SK-N-SH treated with all-trans-retinoic acid at 6 μM for 48 hours (cell line): ENCODE results near the gene SCAMP3.

Experiments
- ATAC-seq: fragments of 200-7000 bp; cut with Tn5 transposase; 3 replicates; pipeline ENCODE4 v1.9.1; 2020; ENCODE audit warnings: mild to moderate bottlenecking, moderate library complexity
- ARNTL ChIP-seq: fragments of 450-650 bp; formaldehyde crosslinking; IDR thresholded peaks from 2 replicates; pipeline ENCODE4 v1.5.0; 2020; ENCODE audit warnings: low read depth, mild to moderate bottlenecking, moderate library complexity, borderline replicate concordance
- BACH2 ChIP-seq: fragments of 250-450 bp; sonication (Bioruptor Pico); IDR thresholded peaks from 2 replicates; pipeline ENCODE4 v1.9.0; 2021; ENCODE audit warnings: mild to moderate bottlenecking, borderline replicate concordance
- CSDC2 ChIP-seq: fragments of 250-450 bp; sonication (Bioruptor Pico); IDR thresholded peaks from 2 replicates; pipeline ENCODE4 v1.5.0; 2020; ENCODE audit warnings: mild to moderate bottlenecking, moderate library complexity
- CSRNP3 ChIP-seq: fragments of 250-450 bp; sonication (Bioruptor Pico); IDR thresholded peaks from 2 replicates; pipeline ENCODE4 v1.5.1; 2021; ENCODE audit warnings: mild to moderate bottlenecking, moderate library complexity
- ESRRG ChIP-seq: fragments of 250-450 bp; sonication (Bioruptor Pico); IDR thresholded peaks from 2 replicates; pipeline ENCODE4 v1.6.1; 2021; ENCODE audit warnings: mild to moderate bottlenecking
- GLIS3 ChIP-seq: fragments of 250-450 bp; sonication (Bioruptor Pico); IDR thresholded peaks from 2 replicates; pipeline ENCODE4 v1.5.0; 2020; ENCODE audit warnings: mild to moderate bottlenecking, moderate library complexity
- OSR1 ChIP-seq: fragments of 250-450 bp; sonication (Bioruptor Pico); IDR thresholded peaks from 2 replicates; pipeline ENCODE4 v1.8.0; 2022; ENCODE audit warnings: moderate library complexity, mild to moderate bottlenecking, inconsistent platforms
- PATZ1 ChIP-seq: fragments of 250-450 bp; sonication (Bioruptor Pico); IDR thresholded peaks from 2 replicates; pipeline ENCODE4 v1.8.0; 2020; ENCODE audit warnings: mild to moderate bottlenecking, moderate library complexity, borderline replicate concordance
- POU6F1 ChIP-seq: fragments of 250-450 bp; sonication (Bioruptor Pico); IDR thresholded peaks from 2 replicates; pipeline ENCODE4 v1.8.0; 2021; ENCODE audit warnings: low read depth, mild to moderate bottlenecking, moderate library complexity, borderline replicate concordance
- PPARA ChIP-seq: fragments of 250-450 bp; sonication (Bioruptor Pico); IDR thresholded peaks from 2 replicates; pipeline ENCODE4 v1.5.0; 2020; ENCODE audit warnings: mild to moderate bottlenecking, borderline replicate concordance
- RARB ChIP-seq: fragments of 250-450 bp; sonication (Bioruptor Pico); IDR thresholded peaks from 2 replicates; pipeline ENCODE4 v1.8.0; 2021; ENCODE audit warnings: mild to moderate bottlenecking, moderate library complexity
- TCF4 ChIP-seq: fragments of 250-450 bp; sonication (Bioruptor Pico); IDR thresholded peaks from 2 replicates; pipeline ENCODE4 v1.8.0; 2021; ENCODE audit warnings: mild to moderate bottlenecking, moderate library complexity, borderline replicate concordance
- TOX ChIP-seq: fragments of 250-450 bp; sonication (Bioruptor Pico); IDR thresholded peaks from 2 replicates; pipeline ENCODE4 v1.8.0; 2021; ENCODE audit warnings: mild to moderate bottlenecking, moderate library complexity, borderline replicate concordance
- TSHZ2 ChIP-seq: fragments of 250-450 bp; sonication (Bioruptor Pico); IDR thresholded peaks from 2 replicates; pipeline ENCODE4 v1.5.0; 2020; ENCODE audit warnings: mild to moderate bottlenecking, moderate library complexity
- ZC3H10 ChIP-seq: fragments of 250-450 bp; sonication (Bioruptor Pico); IDR thresholded peaks from 2 replicates; pipeline ENCODE4 v1.5.1; 2021; ENCODE audit warnings: mild to moderate bottlenecking, moderate library complexity
- ZFP3 ChIP-seq: fragments of 250-450 bp; sonication (Bioruptor Pico); IDR thresholded peaks from 2 replicates; pipeline ENCODE4 v1.5.0; 2020; ENCODE audit warnings: mild to moderate bottlenecking, moderate library complexity
- ZFP30 ChIP-seq: fragments of 450-650 bp; formaldehyde crosslinking; IDR thresholded peaks from 2 replicates; pipeline ENCODE4 v1.5.0; 2022; ENCODE audit warnings: mild to moderate bottlenecking, moderate library complexity
- ZNF565 ChIP-seq: fragments of 450-650 bp; formaldehyde crosslinking; conservative IDR thresholded peaks from 2 replicates; pipeline ENCODE4 v1.5.0; 2020; ENCODE audit warnings: low read depth, mild to moderate bottlenecking, moderate library complexity
- ZNF70 ChIP-seq: fragments of 450-650 bp; formaldehyde crosslinking; IDR thresholded peaks from 2 replicates; pipeline ENCODE4 v1.5.0; 2020; ENCODE audit warnings: mild to moderate bottlenecking, moderate library complexity
- ZNF8 ChIP-seq: fragments of 450-650 bp; formaldehyde crosslinking; IDR thresholded peaks from 2 replicates; pipeline ENCODE4 v1.5.0; 2020; ENCODE audit warnings: mild to moderate bottlenecking, moderate library complexity

SCAMP3 gene

GRCh38 chr1:155296661-155297060 lies 34.5 kb upstream of the SCAMP3 start:
- TF ChIP-seq RARB (CRISPR knock-in tag), result no peak
- TF ChIP-seq ZFP3, result no peak
- TF ChIP-seq TOX, result no peak
- TF ChIP-seq ZNF565 (CRISPR knock-in tag), result no peak
- no peak for TF ChIP-seq ZNF70 (CRISPR knock-in tag)
- TF ChIP-seq ZNF8 (CRISPR knock-in tag), result no peak
- TF ChIP-seq PATZ1 (CRISPR knock-in tag), result no peak
- no peak for TF ChIP-seq OSR1
- no peak for TF ChIP-seq ESRRG (CRISPR knock-in tag)
- TF ChIP-seq CSDC2 (CRISPR knock-in tag), result no peak
- TF ChIP-seq TCF4 (CRISPR knock-in tag), result no peak
- no peak for TF ChIP-seq ZFP30 (CRISPR knock-in tag)
- TF ChIP-seq ZC3H10, result no peak
- TF ChIP-seq TSHZ2 (CRISPR knock-in tag), result no peak
- no peak for TF ChIP-seq GLIS3 (CRISPR knock-in tag)
- no peak for TF ChIP-seq POU6F1 (CRISPR knock-in tag)
- no peak for ATAC-seq

GRCh38 chr1:155295942-155296267 lies 33.7 kb upstream of the SCAMP3 start:
- TF ChIP-seq TCF4 (CRISPR knock-in tag), result no peak
- TF ChIP-seq CSRNP3 (CRISPR knock-in tag), result no peak
- TF ChIP-seq ARNTL (CRISPR knock-in tag), result no peak
- no peak for TF ChIP-seq PPARA (CRISPR knock-in tag)
- no peak for TF ChIP-seq ESRRG (CRISPR knock-in tag)
- TF ChIP-seq POU6F1 (CRISPR knock-in tag), result no peak
- no peak for TF ChIP-seq PATZ1 (CRISPR knock-in tag)
- no peak for TF ChIP-seq GLIS3 (CRISPR knock-in tag)
- TF ChIP-seq BACH2 (CRISPR knock-in tag), result no peak
- no peak for TF ChIP-seq ZNF70 (CRISPR knock-in tag)
- no peak for TF ChIP-seq CSDC2 (CRISPR knock-in tag)
- no peak for TF ChIP-seq ZNF565 (CRISPR knock-in tag)
- TF ChIP-seq OSR1, result no peak
- TF ChIP-seq, all 23 proteins: peak for 0
- ATAC-seq, result no peak
